Stimulated activated naive CD4-positive, alpha-beta T cell treated with Interleukin-2 at 50 U/mL for 16 hours (primary cell): ENCODE measurements around the gene MCF2L.
"Not testable (repeated sequence)": the region's sequence is repeated elsewhere in the genome, so short reads cannot be mapped to it uniquely, and the experiment has no call there.

Source experiments
- DNase-seq: peaks from one replicate; lab custom pipeline; 2025; lab: John Stamatoyannopoulos, UW

The MCF2L gene

GRCh38 chr13:113066142-113066455 lies 97.1 kb downstream of the MCF2L start:
- no peak for DNase-seq

- DNase-seq = no peak
Observed at GRCh38 chr13:113066746-113067145, 97.7 kb downstream of the MCF2L start.

GRCh38 chr13:113069861-113070805 lies 101.1 kb downstream of the MCF2L start:
- no peak for DNase-seq

GRCh38 chr13:113070855-113071254 lies 101.8 kb downstream of the MCF2L start:
- no peak for DNase-seq

- no peak for DNase-seq
Observed at GRCh38 chr13:113072376-113072775, 103.4 kb downstream of the MCF2L start.

- DNase-seq = no peak
Observed at GRCh38 chr13:113073942-113074341, 104.9 kb downstream of the MCF2L start.

- DNase-seq = no peak
Observed at GRCh38 chr13:113074401-113074800, 105.4 kb downstream of the MCF2L start.

- no peak for DNase-seq
Observed at GRCh38 chr13:113074876-113075275, 105.9 kb downstream of the MCF2L start.

GRCh38 chr13:113075711-113076110 lies 106.7 kb downstream of the MCF2L start:
- no peak for DNase-seq

- no peak for DNase-seq
Observed at GRCh38 chr13:113076681-113077401, 107.8 kb downstream of the MCF2L start.

GRCh38 chr13:113077566-113077952 lies 108.5 kb downstream of the MCF2L start:
- DNase-seq = no peak

GRCh38 chr13:113077953-113078901 lies 109.2 kb downstream of the MCF2L start:
- no peak for DNase-seq

GRCh38 chr13:113078902-113079780 lies 110.1 kb downstream of the MCF2L start:
- no peak for DNase-seq

- not testable (repeated sequence) for DNase-seq
Observed at GRCh38 chr13:113079781-113080080, 110.7 kb downstream of the MCF2L start.

- no peak for DNase-seq
Observed at GRCh38 chr13:113080361-113080831, 111.4 kb downstream of the MCF2L start.

GRCh38 chr13:113080901-113081521 lies 112.0 kb downstream of the MCF2L start:
- DNase-seq = no peak

- DNase-seq = no peak
Observed at GRCh38 chr13:113082198-113083021, 113.4 kb downstream of the MCF2L start.

GRCh38 chr13:113083022-113083373 lies 114.0 kb downstream of the MCF2L start:
- no peak for DNase-seq

- DNase-seq = no peak
Observed at GRCh38 chr13:113083402-113084061, 114.5 kb downstream of the MCF2L start.
